Liver (tissue), 9 donors: ENCODE measurements around the gene GAB2. TPM values are rescaled to one million over a fixed set of nuclear protein-coding genes. Genes with fewer than 3 reads are reported as not detected.

Source experiments
- DNase-seq: peaks from one replicate; pipeline ENCODE4 v3.0.0-alpha.2; 2017; ENCODE audit warnings: low spot score
- H3K27ac ChIP-seq, 2 donors: one replicate each; pipeline ENCODE4 v1.7.0; 2013; ENCODE audit warnings: inconsistent platforms in 2 of 2, low read length in 2 of 2, control low read depth in 1 of 2, low read depth in 1 of 2, mild to moderate bottlenecking in 1 of 2
- H3K27me3 ChIP-seq, 4 donors: one replicate each; pipeline versions ENCODE4 v1.6.1 to v1.7.0; 2013; ENCODE audit warnings: low read length in 3 of 4, inconsistent platforms in 1 of 4, mild to moderate bottlenecking in 1 of 4, moderate library complexity in 1 of 4; ENCODE audit not compliant: control insufficient read depth in 4 of 4, insufficient read depth in 4 of 4
- H3K36me3 ChIP-seq, 4 donors: one replicate each; pipeline versions ENCODE4 v1.6.1 to v1.7.0; 2013; ENCODE audit warnings: low read length in 3 of 4, mild to moderate bottlenecking in 3 of 4, low read depth in 1 of 4, moderate library complexity in 1 of 4; ENCODE audit not compliant: control insufficient read depth in 4 of 4, insufficient read depth in 3 of 4
- H3K4me1 ChIP-seq, 4 donors: one replicate each; pipeline versions ENCODE4 v1.6.1 to v1.7.0; 2013; ENCODE audit warnings: low read length in 3 of 4, mild to moderate bottlenecking in 3 of 4, moderate library complexity in 1 of 4; ENCODE audit not compliant: control insufficient read depth in 4 of 4, insufficient read depth in 4 of 4
- H3K4me3 ChIP-seq, 3 donors: one replicate each; pipeline versions ENCODE4 v1.6.1 to v1.7.0; 2013; ENCODE audit warnings: low read length in 3 of 3, control low read depth in 1 of 3, low read depth in 1 of 3, mild to moderate bottlenecking in 1 of 3
- H3K9ac ChIP-seq, 2 donors: one replicate each; pipeline ENCODE4 v1.7.0; 2013; ENCODE audit warnings: low read length in 2 of 2, mild to moderate bottlenecking in 2 of 2, moderate library complexity in 2 of 2, control low read depth in 1 of 2, low read depth in 1 of 2
- H3K9me3 ChIP-seq, 4 donors: one replicate each; pipeline versions ENCODE4 v1.6.1 to v1.7.0; 2013; ENCODE audit warnings: low read length in 3 of 4; ENCODE audit not compliant: control insufficient read depth in 4 of 4
- ATF3 ChIP-seq: IDR thresholded peaks from 2 replicates; pipeline ENCODE4 v1.6.1; 2016; ENCODE audit warnings: antibody characterized with exemption
- CTCF ChIP-seq: fragments of 150-350 bp; IDR thresholded peaks from 2 replicates; pipeline ENCODE4 v1.5.1; 2017; ENCODE audit warnings: improper control_type of control experiment, low read depth, low read length; ENCODE audit not compliant: missing input control
- EGR1 ChIP-seq, 2 donors: IDR thresholded peaks; 2 replicates each; pipeline ENCODE4 v1.6.1; 2016 to 2018; ENCODE audit warnings: antibody characterized with exemption in 2 of 2, low read depth in 2 of 2
- FOXA1 ChIP-seq: IDR thresholded peaks from 2 replicates; pipeline ENCODE4 v1.6.1; 2016; ENCODE audit warnings: antibody characterized with exemption
- FOXA2 ChIP-seq: IDR thresholded peaks from 2 replicates; pipeline ENCODE4 v1.6.1; 2016; ENCODE audit warnings: antibody characterized with exemption
- HNF4A ChIP-seq, 2 donors: conservative IDR thresholded peaks; 2 replicates each; pipeline ENCODE4 v1.6.1; 2016; ENCODE audit warnings: antibody characterized with exemption in 2 of 2, mild to moderate bottlenecking in 2 of 2
- HNF4G ChIP-seq: IDR thresholded peaks from 2 replicates; pipeline ENCODE4 v1.6.1; 2016; ENCODE audit warnings: antibody characterized with exemption
- JUND ChIP-seq, 2 donors: IDR thresholded peaks; 2 replicates each; pipeline ENCODE4 v1.6.1; 2016; ENCODE audit warnings: antibody characterized with exemption in 2 of 2
- MAX ChIP-seq: IDR thresholded peaks from 2 replicates; pipeline ENCODE4 v1.6.1; 2016; ENCODE audit warnings: antibody characterized with exemption
- NR2F2 ChIP-seq: IDR thresholded peaks from 2 replicates; pipeline ENCODE4 v1.6.1; 2016; ENCODE audit warnings: antibody characterized with exemption
- RAD21 ChIP-seq, 2 donors: IDR thresholded peaks; 2 replicates each; pipeline ENCODE4 v1.6.1; 2016; ENCODE audit warnings: antibody characterized with exemption in 2 of 2, mild to moderate bottlenecking in 2 of 2
- REST ChIP-seq: IDR thresholded peaks from 2 replicates; pipeline ENCODE4 v1.6.1; 2016; ENCODE audit warnings: antibody characterized with exemption, mild to moderate bottlenecking
- RXRA ChIP-seq, 2 donors: IDR thresholded peaks; 2 replicates each; pipeline ENCODE4 v1.6.1; 2017 to 2018; ENCODE audit warnings: antibody characterized with exemption in 2 of 2, mild to moderate bottlenecking in 1 of 2
- SP1 ChIP-seq: IDR thresholded peaks from 2 replicates; pipeline ENCODE4 v1.6.1; 2018; ENCODE audit warnings: antibody characterized with exemption, mild to moderate bottlenecking
- YY1 ChIP-seq: IDR thresholded peaks from 2 replicates; pipeline ENCODE4 v1.6.1; 2016; ENCODE audit warnings: antibody characterized with exemption, mild to moderate bottlenecking
- ZBTB33 ChIP-seq: IDR thresholded peaks from 2 replicates; pipeline ENCODE4 v1.6.1; 2016; ENCODE audit warnings: antibody characterized with exemption
- WGBS: extraction: QIAGEN DNeasy Blood & Tissue Kit; methylation state at CpG from one replicate; pipeline ENCODE4 v1.1.7; 2013; 5-methylcytosine and 5-hydroxymethylcytosine counted together
- polyA plus RNA-seq, 2 donors: library from polyadenylated mRNA; stranded (reverse) in 1 of 2; unstranded in 1 of 2; fragments of 200-250 nt in 1 of 2; fragments of >200 nt in 1 of 2; fragmentation: Nextera tagmentation in 1 of 2; extraction: Ambion mirVana in 1 of 2; gene quantifications; one replicate each; pipeline versions ENCODE4 v1.2.1 to v1.2.3, GENCODE V29; 2013 to 2015
- total RNA-seq, 2 donors: library from RNA; depleted of rRNA; stranded (reverse); fragments of >200 nt; gene quantifications; one replicate each; pipeline ENCODE4 v1.2.3, GENCODE V29; 2014
- donor health status: healthy.
- donor health status: healthy.
- donor health status: healthy.
- donor health status: healthy.
- donor health status: healthy.

GAB2 gene
- total and polyA plus RNA-seq, 4 donors = 1.3 to 3.6 (median 2.5) TPM

GRCh38 chr11:78241475-78241874 lies 176.1 kb downstream of the GAB2 start:
- no peak overlapping the region for H3K9ac ChIP-seq
- H3K27ac ChIP-seq = no peak overlapping the region
- H3K4me1 ChIP-seq = no peaks in the 10 kb centered on the region
- H3K9me3 ChIP-seq = no peaks in the 10 kb centered on the region
- H3K4me3 ChIP-seq = no peak overlapping the region
- no peak for DNase-seq
- no peaks in the 10 kb centered on the region for H3K36me3 ChIP-seq
- TF ChIP-seq REST (no peak), EGR1 (IDR thresholded peaks at IDR 0.05; ENCODE audit: low read depth in 2 of 2) (no peak), ATF3 (no peak), FOXA1 (no peak), SP1 (no peak), YY1 (no peak), RAD21 (IDR thresholded peaks at IDR 0.05) (no peak), NR2F2 (no peak), ZBTB33 (no peak)
- no peaks in the 10 kb centered on the region for H3K27me3 ChIP-seq

GRCh38 chr11:78239781-78240180 lies 177.8 kb downstream of the GAB2 start:
- no peak for DNase-seq
- Histone ChIP-seq H3K9ac (no peak overlapping the region), H3K27me3 (no peaks in the 10 kb centered on the region), H3K27ac (no peak overlapping the region), H3K4me1 (no peaks in the 10 kb centered on the region), H3K36me3 (no peaks in the 10 kb centered on the region), H3K9me3 (no peaks in the 10 kb centered on the region), H3K4me3 (no peak overlapping the region)
- 100% methylated on average over 1 of the region's 1 CpG for WGBS
- TF ChIP-seq FOXA2 = no peak
- no peak for TF ChIP-seq RXRA (IDR thresholded peaks at IDR 0.05)
- TF ChIP-seq CTCF = no peak
- TF ChIP-seq HNF4A (conservative IDR thresholded peaks at IDR 0.05) = no peak
- no peak for TF ChIP-seq MAX
- TF ChIP-seq FOXA1 = no peak
- no peak for TF ChIP-seq JUND (IDR thresholded peaks at IDR 0.05)
- no peak for TF ChIP-seq HNF4G
- TF ChIP-seq YY1 = no peak
